HUES6 (cell line): Measurements from ENCODE around the gene PNCK.

Experiments used
- H3K27ac ChIP-seq: 2 replicates; pipeline ENCODE4 v1.7.0; 2013; ENCODE audit warnings: low read depth, mild to moderate bottlenecking, low read length, inconsistent platforms
- H3K27me3 ChIP-seq: 2 replicates; pipeline ENCODE4 v1.6.1; 2013; ENCODE audit warnings: low read length; ENCODE audit not compliant: control insufficient read depth, insufficient read depth
- H3K36me3 ChIP-seq: 2 replicates; pipeline ENCODE4 v1.6.1; 2013; ENCODE audit warnings: low read length; ENCODE audit not compliant: control insufficient read depth, insufficient read depth
- H3K4me1 ChIP-seq: 2 replicates; pipeline ENCODE4 v1.6.1; 2013; ENCODE audit warnings: low read length; ENCODE audit not compliant: control insufficient read depth, insufficient read depth
- H3K4me3 ChIP-seq: 2 replicates; pipeline ENCODE4 v1.5.1; 2013; ENCODE audit warnings: low read depth, low read length
- H3K9ac ChIP-seq: one replicate; pipeline ENCODE4 v1.6.1; 2013; ENCODE audit warnings: mild to moderate bottlenecking, low read length
- H3K9me3 ChIP-seq: 2 replicates; pipeline ENCODE4 v1.6.1; 2013; ENCODE audit warnings: low read depth, low read length; ENCODE audit not compliant: control insufficient read depth, insufficient read depth

Gene PNCK

DNA sequence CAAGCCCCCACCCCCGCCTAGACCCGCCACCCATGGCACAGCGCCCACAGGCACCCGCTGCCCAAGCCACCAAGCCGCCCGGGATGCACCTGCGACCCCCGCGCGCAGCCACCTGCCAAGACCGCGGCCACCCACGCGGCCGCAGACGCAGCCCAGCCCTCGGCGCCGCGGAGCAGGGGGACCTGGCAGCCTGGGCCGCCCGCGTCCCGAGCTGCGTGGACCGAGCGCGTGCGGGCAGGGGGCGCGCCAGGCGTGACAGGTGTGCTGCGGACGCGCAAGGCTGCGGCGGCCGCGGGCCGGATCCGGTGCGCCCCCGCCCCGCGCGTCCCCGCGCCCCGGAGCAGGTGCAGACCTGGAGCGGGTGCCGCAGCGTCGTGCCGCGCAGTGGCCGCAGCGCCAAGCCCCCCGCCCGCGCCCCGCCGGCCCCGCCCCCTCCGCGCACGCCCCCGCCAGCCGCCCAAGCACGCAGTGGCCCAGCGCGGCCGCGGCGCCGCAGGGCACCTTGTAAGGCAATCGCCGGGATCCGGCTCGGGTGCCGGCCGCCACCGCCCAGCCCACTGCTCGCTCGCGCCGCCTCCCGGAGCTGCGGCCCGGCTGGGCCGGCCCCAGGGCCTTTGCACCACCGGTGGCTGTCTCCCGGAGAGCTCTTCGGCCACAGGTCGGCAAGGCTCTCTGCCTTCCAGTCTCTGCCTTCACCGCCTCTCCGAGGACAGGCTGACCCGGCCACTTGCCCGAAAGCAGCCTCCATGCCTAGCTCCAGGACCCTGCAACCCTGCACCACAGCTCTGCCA lies at the start of gene PNCK:
PNCK (minus strand) TSS at position 386 of the 791 bp plus-strand sequence. CDS start 737 bp downstream, outside the sequence.
- H3K4me1 ChIP-seq = peaks cover 9% of the 10 kb centered on the region; the same call in 1 of the 2 replicates
- H3K9ac ChIP-seq = no peak within 1 kb of the TSS
- H3K36me3 ChIP-seq = no peaks in the 10 kb centered on the region
- no peak within 1 kb of the TSS for H3K27ac ChIP-seq
- peaks cover 15% of the 10 kb centered on the region; the same call in 1 of the 2 replicates for H3K9me3 ChIP-seq
- peaks cover 17% of the 10 kb centered on the region; the same call in 1 of the 2 replicates for H3K27me3 ChIP-seq
- H3K4me3 ChIP-seq = peak within 1 kb of the TSS; percentile 27

DNA sequence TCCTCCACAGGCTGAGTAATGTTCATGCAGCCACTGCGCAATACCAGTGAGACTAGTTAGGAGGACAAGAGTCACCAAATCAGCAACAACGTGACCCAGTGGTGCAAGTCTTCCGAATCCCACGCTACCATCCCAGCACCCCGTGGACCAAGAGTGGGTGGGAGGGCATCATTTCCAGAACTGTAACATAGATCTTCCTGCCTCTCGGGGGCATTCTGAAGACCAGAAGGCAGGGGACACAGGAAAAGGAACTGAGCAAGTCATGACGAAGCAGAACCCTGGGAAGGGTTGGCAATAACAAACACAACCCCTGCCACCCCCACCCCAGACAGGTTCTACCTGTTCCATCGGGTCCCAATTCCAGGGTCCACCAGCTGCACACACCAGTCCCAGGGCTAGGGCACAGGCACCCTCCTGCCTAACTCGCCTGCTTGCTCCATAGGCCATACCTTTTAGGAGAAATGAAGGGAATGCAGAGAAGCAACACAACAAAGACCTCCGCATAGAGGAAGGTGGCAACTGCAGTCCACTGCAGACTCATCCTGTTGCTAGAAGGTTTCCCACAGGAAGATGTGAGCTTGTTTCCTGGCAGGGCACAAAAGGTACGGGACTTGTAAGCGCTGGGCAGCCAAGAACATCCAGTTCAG lies 49.2 kb upstream of the PNCK start:
- Histone ChIP-seq H3K27me3 (no peaks in the 10 kb centered on the region), H3K9ac (peak overlapping the region; percentile 86), H3K4me1 (peaks cover 34% of the 10 kb centered on the region), H3K27ac (peak overlapping the region; percentile 84; the same call in 1 of the 2 replicates), H3K36me3 (peaks cover 44% of the 10 kb centered on the region), H3K9me3 (peaks cover 15% of the 10 kb centered on the region; the same call in 1 of the 2 replicates), H3K4me3 (peak overlapping the region; percentile 66)

DNA sequence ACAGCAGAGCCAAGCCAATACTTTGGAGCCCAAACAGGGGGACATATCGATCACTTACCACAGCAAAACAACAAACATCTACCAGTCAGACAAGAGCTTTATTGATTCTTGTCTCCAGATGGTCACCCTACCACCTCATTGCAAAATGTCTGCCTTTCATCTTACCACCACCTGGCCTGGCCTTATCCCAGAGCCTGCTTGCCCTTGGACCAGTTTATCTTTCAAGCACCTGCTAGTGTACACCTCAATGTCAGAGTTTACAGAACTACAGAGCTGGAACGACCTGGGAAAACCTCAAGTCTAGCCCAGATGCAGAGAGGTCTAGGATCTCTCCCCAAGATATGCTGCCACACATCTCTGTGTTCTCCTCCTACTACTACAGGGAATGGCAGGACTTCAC lies 46.1 kb upstream of the PNCK start:
- peaks cover 66% of the 10 kb centered on the region for H3K36me3 ChIP-seq
- peaks cover 6% of the 10 kb centered on the region; the same call in 1 of the 2 replicates for H3K4me1 ChIP-seq
- H3K9ac ChIP-seq = no peak overlapping the region
- no peak overlapping the region for H3K27ac ChIP-seq
- H3K4me3 ChIP-seq = no peak overlapping the region
- peaks cover 14% of the 10 kb centered on the region; the same call in 1 of the 2 replicates for H3K9me3 ChIP-seq
- H3K27me3 ChIP-seq = no peaks in the 10 kb centered on the region

DNA sequence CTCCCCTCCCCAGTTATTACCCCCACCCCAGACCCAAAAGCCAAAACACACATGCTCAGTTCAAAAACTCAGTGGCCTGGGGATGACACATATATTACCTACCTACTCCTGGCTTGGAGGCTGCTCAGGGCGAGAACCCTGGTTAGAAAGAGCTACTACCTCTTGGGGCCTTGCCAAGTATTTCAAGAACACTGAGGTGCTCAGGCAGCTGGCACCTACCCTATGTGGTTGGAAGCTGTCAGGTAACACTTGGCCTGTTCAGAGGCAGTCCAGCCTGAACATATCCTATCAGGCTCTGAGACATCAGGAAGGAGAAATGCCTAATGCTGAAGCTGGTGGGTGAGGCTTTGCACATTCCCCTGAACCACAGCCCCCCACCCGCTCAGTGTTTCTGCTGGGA lies 45.6 kb upstream of the PNCK start:
- Histone ChIP-seq H3K36me3 (peaks cover 71% of the 10 kb centered on the region), H3K27me3 (no peaks in the 10 kb centered on the region), H3K9me3 (peaks cover 14% of the 10 kb centered on the region; the same call in 1 of the 2 replicates), H3K4me3 (no peak overlapping the region), H3K27ac (no peak overlapping the region), H3K4me1 (peaks cover 6% of the 10 kb centered on the region; the same call in 1 of the 2 replicates), H3K9ac (no peak overlapping the region)

DNA sequence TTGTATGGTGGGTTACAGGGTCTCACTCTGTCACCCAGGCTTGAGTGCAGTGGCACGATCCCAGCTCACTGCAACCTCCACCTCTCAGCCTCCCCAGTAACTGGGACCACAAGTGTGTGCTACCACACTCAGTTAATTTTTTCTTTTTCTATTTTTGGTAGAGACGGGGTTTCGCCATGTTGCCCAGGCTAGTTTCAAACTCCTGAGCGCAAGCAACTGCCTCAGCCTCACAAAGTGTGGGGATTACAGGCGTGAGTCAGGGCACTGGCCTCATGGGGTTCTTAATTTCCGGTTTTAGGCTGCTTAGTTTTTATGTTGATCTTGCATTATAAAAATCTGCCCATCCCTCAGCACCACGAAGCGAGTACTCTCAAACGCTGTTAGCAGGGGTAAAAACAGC lies 43.8 kb upstream of the PNCK start:
- H3K27ac ChIP-seq = no peak overlapping the region
- peaks cover under 1% of the 10 kb centered on the region; the same call in 1 of the 2 replicates for H3K4me1 ChIP-seq
- no peaks in the 10 kb centered on the region for H3K27me3 ChIP-seq
- no peak overlapping the region for H3K4me3 ChIP-seq
- peaks cover 82% of the 10 kb centered on the region for H3K36me3 ChIP-seq
- no peak overlapping the region for H3K9ac ChIP-seq
- H3K9me3 ChIP-seq = peaks cover 14% of the 10 kb centered on the region; the same call in 1 of the 2 replicates

DNA sequence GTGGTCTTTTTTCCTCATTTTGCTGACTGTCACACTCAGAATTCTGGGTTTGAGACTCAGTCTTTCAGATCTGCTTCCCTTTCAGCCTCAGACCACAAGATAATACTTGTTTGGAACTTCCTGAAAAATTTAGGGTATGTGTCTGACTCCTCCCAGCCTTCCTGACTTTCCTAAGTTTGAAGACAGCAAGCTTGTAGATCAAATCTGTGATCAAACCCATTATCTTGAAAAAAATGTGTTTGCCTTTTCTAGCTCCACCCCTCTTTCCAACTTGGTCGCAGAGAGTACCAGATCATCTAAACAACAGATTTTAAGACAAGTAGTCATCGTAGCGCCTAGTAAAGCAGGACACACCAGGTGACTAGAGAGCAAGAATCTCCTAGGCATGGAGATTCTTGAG lies 40.6 kb upstream of the PNCK start:
- Histone ChIP-seq H3K4me3 (no peak overlapping the region), H3K9me3 (peaks cover 9% of the 10 kb centered on the region; the same call in 1 of the 2 replicates), H3K4me1 (no peaks in the 10 kb centered on the region; the same call in 1 of the 2 replicates), H3K9ac (no peak overlapping the region), H3K36me3 (peaks cover 80% of the 10 kb centered on the region), H3K27ac (no peak overlapping the region), H3K27me3 (no peaks in the 10 kb centered on the region)

DNA sequence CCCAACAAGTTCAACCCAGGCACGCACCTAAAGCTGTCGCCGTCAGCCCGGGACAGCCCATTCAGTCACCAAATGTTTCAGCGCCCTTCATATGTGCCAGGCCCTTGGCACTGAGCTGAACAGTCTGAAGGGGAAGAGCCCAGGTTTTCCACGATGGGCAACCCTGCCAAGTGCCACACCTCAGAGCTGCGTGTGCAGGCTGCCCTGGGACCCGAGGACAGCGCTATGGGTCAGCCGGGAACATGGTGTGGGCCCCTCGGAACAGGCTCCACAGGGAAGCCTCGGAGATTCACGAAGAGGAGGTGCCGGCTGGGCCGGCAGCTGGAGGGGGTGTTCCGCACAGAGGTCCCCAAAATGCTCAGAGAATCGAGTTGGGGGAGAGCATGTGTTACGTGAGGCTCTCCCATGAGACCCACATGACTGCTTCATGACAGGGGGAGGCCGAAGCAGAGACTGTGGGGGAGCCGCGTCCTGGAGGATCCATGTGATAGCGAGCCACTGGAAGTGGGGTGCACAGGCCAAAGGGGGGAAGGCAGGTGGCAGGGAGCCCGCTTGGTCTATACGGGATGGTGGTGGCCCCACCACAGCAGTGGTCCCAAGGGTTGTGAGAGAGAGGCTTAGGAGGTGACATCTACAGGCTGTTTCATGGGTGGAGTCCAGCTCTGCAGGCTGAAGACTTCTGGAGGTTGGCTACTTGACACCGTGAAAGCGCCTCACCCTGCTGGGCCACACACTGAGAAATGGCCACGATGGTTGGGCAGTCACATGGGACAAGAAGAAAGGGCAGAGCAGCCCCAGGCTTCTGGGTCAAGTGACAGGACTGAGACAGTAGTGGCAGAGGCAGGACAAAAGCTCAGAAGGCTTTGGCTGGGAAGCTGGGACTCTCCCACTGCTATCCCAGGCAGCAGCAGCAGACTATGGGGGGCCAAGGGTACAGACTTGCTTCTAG lies 36.4 kb upstream of the PNCK start:
- no peak overlapping the region for H3K4me3 ChIP-seq
- H3K4me1 ChIP-seq = peaks cover 10% of the 10 kb centered on the region; the same call in 1 of the 2 replicates
- no peak overlapping the region for H3K9ac ChIP-seq
- H3K27me3 ChIP-seq = no peaks in the 10 kb centered on the region
- H3K27ac ChIP-seq = no peak overlapping the region
- peaks cover 76% of the 10 kb centered on the region for H3K36me3 ChIP-seq
- peaks cover 6% of the 10 kb centered on the region; the same call in 1 of the 2 replicates for H3K9me3 ChIP-seq

DNA sequence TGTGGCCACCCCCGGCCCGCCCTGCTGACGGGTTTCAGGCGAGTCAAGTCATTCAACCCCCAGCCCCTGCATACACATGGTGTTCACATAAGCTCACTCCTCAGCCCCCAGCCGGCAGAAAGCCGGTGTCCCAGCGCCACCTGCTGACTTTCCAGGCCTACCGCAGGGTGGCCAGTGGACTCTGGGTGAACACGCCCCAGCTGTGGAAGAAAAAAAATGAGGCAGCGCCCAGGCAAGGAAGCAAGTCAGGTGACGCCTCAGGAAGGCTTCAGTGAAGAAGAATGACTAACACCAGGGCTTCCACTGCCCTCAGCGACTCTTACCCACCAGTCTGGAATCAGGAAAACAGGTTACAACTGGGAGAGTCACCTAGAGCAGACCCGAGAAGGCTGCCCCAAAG lies 34.8 kb upstream of the PNCK start:
- Histone ChIP-seq H3K36me3 (peaks cover 76% of the 10 kb centered on the region), H3K4me1 (peaks cover 10% of the 10 kb centered on the region; the same call in 1 of the 2 replicates), H3K9me3 (peaks cover 7% of the 10 kb centered on the region; the same call in 1 of the 2 replicates), H3K4me3 (no peak overlapping the region), H3K9ac (peak overlapping the region; percentile 26), H3K27ac (no peak overlapping the region), H3K27me3 (no peaks in the 10 kb centered on the region)

DNA sequence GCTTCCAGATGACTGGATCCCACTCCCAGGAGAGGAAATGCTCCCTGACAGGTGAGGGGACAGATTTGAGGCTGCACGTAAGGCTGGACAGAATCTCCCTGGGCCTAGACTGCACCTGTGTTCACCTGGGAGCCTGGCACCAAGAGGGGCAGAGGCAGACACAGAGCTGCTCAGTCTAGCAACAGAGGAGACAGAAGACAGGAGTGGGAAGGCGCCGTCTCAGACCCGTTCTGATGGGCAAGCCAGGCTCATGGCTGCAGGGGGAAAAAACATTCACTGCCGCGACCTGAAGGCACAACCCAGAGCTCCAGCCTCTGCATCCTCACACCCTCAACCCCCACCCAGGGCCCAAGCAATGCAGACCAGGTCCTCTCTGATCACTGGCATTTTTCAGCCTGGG lies 33.8 kb upstream of the PNCK start:
- Histone ChIP-seq H3K27ac (no peak overlapping the region), H3K9me3 (peaks cover 7% of the 10 kb centered on the region; the same call in 1 of the 2 replicates), H3K36me3 (peaks cover 77% of the 10 kb centered on the region), H3K4me3 (no peak overlapping the region), H3K4me1 (peaks cover 10% of the 10 kb centered on the region; the same call in 1 of the 2 replicates), H3K27me3 (no peaks in the 10 kb centered on the region), H3K9ac (no peak overlapping the region)

DNA sequence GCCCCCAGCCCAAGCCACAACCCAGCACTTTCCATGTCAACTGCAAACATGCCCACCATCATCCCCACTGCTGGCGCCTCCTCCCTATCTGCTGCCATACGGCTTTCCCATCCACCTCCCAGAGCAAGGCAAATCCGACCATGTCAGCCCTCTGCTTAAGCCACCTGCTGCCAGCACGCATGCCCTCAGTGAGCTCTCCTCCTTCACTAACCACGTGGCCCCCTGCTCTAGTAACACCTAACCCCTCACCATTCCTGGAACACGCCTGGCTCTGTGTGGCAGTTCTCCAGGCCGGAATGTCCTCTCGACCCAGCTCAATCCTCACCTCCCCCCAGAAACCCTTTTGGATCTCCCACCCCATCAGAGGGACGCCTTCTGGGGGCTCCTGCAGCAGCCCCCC lies 33.2 kb upstream of the PNCK start:
- no peak overlapping the region for H3K4me3 ChIP-seq
- peaks cover 10% of the 10 kb centered on the region; the same call in 1 of the 2 replicates for H3K4me1 ChIP-seq
- no peak overlapping the region for H3K27ac ChIP-seq
- H3K9ac ChIP-seq = no peak overlapping the region
- peaks cover 82% of the 10 kb centered on the region for H3K36me3 ChIP-seq
- H3K27me3 ChIP-seq = no peaks in the 10 kb centered on the region
- peaks cover 7% of the 10 kb centered on the region; the same call in 1 of the 2 replicates for H3K9me3 ChIP-seq
